Stimulated activated CD8-positive, alpha-beta memory T cell treated with anti-CD3 and anti-CD28 coated beads, Interleukin-4, amount 100 ng/mL, for 1 hour (primary cell): ENCODE results near the gene CSN2.

Experiments used
- DNase-seq, 2 donors: peaks; one replicate each; pipeline ENCODE4 v3.0.0-alpha.2; 2020; ENCODE audit warnings: low read depth in 2 of 2, low spot score in 1 of 2

CSN2 gene

DNA sequence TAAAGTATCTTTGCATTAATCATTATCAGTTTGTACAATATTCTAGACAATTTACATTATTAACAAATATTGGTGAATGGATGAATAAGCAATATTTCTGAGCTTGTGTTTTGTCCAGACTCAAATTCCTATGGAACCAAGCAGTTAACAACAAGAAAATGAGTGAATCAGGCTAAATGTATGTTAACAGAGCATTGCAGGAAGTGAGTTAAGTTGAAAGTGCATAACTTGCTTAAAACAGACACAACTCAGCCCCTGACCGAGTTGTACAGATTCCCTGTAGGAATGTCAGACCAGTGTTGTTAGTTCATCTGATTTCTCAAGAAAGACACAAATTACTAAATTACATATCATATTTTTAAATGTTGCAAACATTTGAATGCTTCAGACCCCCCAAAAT, 58.4 kb downstream of the CSN2 start:
- no peak for DNase-seq
